ENCODE data around the gene COL7A1. TPM values are rescaled to one million over a fixed set of nuclear protein-coding genes. Genes with fewer than 3 reads are reported as not detected.

COL7A1 gene
- total RNA-seq, 1 experiment from 2014 or later, result 22.9 TPM

DNA sequence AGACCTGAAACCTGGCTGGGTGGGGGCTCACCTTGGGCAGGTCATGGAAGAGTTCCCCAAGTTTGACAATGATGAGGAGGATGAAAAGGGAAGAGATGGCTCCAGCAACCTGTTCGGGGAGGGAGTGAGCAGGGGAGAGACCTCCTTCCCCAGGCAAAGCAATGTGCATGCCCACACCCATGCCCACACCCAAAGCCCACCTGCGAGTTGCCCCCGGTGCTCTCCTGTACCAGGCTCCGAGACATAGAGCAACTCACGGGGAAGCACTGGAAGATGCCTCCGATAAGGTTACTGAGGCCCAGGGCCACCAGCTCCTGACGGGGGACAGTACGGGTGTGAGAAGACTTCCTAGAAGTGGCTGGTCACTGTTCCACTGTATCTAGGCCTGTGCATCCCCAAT, 35.3 kb upstream of the COL7A1 start:
- H3T11ph ChIP-seq (ENCODE audit: low read length), result no peak overlapping the region
- H3K56ac ChIP-seq (ENCODE audit: insufficient read length, low read depth, low read length), result no peak overlapping the region
- no peak overlapping the region for H2BK15ac ChIP-seq (ENCODE audit: low read depth, low read length)
- Mint-ChIP-seq H3K27ac (peak overlapping the region in 2 of 3 experiments; percentile 55 to 61; a peak in 1 of 7 replicates), H3K9me3 (no peaks in the 10 kb centered on the region), H3K27me3 (ENCODE audit: low read depth) (peaks cover 1% of the 10 kb centered on the region; the same call in 1 of the 2 replicates), H3K4me1 (peaks cover 6 to 8% of the 10 kb centered on the region in 2 experiments), H3K4me3 (no peak overlapping the region; a peak in 1 of 5 replicates), H3K36me3 (ENCODE audit: insufficient read depth in 1 of 3, low read depth in 3 of 3) (peaks cover 47 to 77% (median 76%) of the 10 kb centered on the region in 3 experiments)
- H2AK5ac ChIP-seq (ENCODE audit: insufficient read length, low read length), result no peak overlapping the region
- H4K8ac ChIP-seq (replicated peaks; ENCODE audit: insufficient read length, low read depth, low read length), result no peak overlapping the region
- no peak overlapping the region for H3K18ac ChIP-seq (ENCODE audit: insufficient read length, low read depth, low read length)
- H3K4ac ChIP-seq (ENCODE audit: low read depth, low read length), result no peak overlapping the region
- no peak overlapping the region for H3K4me2 ChIP-seq (ENCODE audit: insufficient read depth, insufficient read length, low read length)
- H4K20me1 ChIP-seq (ENCODE audit: control insufficient read depth, insufficient read depth, insufficient read length), result no peaks in the 10 kb centered on the region
- no peaks in the 10 kb centered on the region; the same call in 1 of the 2 replicates for H3K4me1 ChIP-seq (ENCODE audit: insufficient read depth, low read length)
- H3K27me3 ChIP-seq (ENCODE audit: insufficient read depth, low read length), result no peaks in the 10 kb centered on the region
- TF ChIP-seq, protein P1, sequence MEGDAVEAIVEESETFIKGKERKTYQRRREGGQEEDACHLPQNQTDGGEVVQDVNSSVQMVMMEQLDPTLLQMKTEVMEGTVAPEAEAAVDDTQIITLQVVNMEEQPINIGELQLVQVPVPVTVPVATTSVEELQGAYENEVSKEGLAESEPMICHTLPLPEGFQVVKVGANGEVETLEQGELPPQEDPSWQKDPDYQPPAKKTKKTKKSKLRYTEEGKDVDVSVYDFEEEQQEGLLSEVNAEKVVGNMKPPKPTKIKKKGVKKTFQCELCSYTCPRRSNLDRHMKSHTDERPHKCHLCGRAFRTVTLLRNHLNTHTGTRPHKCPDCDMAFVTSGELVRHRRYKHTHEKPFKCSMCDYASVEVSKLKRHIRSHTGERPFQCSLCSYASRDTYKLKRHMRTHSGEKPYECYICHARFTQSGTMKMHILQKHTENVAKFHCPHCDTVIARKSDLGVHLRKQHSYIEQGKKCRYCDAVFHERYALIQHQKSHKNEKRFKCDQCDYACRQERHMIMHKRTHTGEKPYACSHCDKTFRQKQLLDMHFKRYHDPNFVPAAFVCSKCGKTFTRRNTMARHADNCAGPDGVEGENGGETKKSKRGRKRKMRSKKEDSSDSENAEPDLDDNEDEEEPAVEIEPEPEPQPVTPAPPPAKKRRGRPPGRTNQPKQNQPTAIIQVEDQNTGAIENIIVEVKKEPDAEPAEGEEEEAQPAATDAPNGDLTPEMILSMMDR (conservative IDR thresholded peaks at IDR 0.05), result no peak
- no peak overlapping the region for H4K91ac ChIP-seq (ENCODE audit: insufficient read length, low read depth, low read length)
- H2BK20ac ChIP-seq (ENCODE audit: low read depth, low read length, poor library complexity, severe bottlenecking), result no peak overlapping the region
- no peak overlapping the region for H2BK120ac ChIP-seq (ENCODE audit: low read depth, low read length, poor library complexity, severe bottlenecking)
- H3K23ac ChIP-seq (ENCODE audit: insufficient read length, low read depth, low read length), result no peak overlapping the region
- H4K5ac ChIP-seq (ENCODE audit: insufficient read length, low read depth, low read length), result no peak overlapping the region
- H3K23me2 ChIP-seq (ENCODE audit: insufficient read length, low read depth, low read length, poor library complexity, severe bottlenecking), result peaks cover 6% of the 10 kb centered on the region
- no peak overlapping the region for H3K27ac ChIP-seq (ENCODE audit: insufficient read length, low read depth, low read length)
- WGBS (ENCODE audit: extremely low coverage, insufficient read length, low lambda C conversion rate), result no CpG with 5 or more reads among the region's 8 CpGs
- H3K79me2 ChIP-seq (ENCODE audit: insufficient read depth, low read length), result no peaks in the 10 kb centered on the region
- H3K14ac ChIP-seq (ENCODE audit: insufficient read depth, low read length), result no peak overlapping the region
- no peak overlapping the region for H2BK12ac ChIP-seq (ENCODE audit: insufficient read length, low read depth, low read length)
- H3K9me3 ChIP-seq (ENCODE audit: control insufficient read depth, low read depth, low read length), result no peaks in the 10 kb centered on the region
- H2BK5ac ChIP-seq (ENCODE audit: insufficient read length, low read length), result no peak overlapping the region
- no peak overlapping the region for H2AFZ ChIP-seq (ENCODE audit: low read length)
- no peak for DNase-seq
- H3K9ac ChIP-seq (ENCODE audit: extremely low read depth, insufficient read length, low read length), result no peak overlapping the region
- H3K79me1 ChIP-seq (ENCODE audit: insufficient read depth, low read depth, low read length, poor library complexity, severe bottlenecking), result no peaks in the 10 kb centered on the region

Data from H9 (cell line).